PC-9 (cell line): ENCODE measurements around the gene MARCHF2.

Experiments used
- EZH2 ChIP-seq: fragments of 200-600 bp; sonication (generic); IDR thresholded peaks from 2 replicates; pipeline ENCODE4 v1.8.0; 2017; ENCODE audit warnings: antibody characterized with exemption, low read depth
- TF ChIP-seq, protein P1 (sequence below): fragments of 200-600 bp; sonication (generic); conservative IDR thresholded peaks from 2 replicates; pipeline ENCODE4 v1.6.1; 2017; ENCODE audit warnings: mixed run types, antibody characterized with exemption, mild to moderate bottlenecking, moderate library complexity

GRCh38 chr19:8476524-8476923 lies 63.4 kb downstream of the MARCHF2 start:
- TF ChIP-seq, protein P1, sequence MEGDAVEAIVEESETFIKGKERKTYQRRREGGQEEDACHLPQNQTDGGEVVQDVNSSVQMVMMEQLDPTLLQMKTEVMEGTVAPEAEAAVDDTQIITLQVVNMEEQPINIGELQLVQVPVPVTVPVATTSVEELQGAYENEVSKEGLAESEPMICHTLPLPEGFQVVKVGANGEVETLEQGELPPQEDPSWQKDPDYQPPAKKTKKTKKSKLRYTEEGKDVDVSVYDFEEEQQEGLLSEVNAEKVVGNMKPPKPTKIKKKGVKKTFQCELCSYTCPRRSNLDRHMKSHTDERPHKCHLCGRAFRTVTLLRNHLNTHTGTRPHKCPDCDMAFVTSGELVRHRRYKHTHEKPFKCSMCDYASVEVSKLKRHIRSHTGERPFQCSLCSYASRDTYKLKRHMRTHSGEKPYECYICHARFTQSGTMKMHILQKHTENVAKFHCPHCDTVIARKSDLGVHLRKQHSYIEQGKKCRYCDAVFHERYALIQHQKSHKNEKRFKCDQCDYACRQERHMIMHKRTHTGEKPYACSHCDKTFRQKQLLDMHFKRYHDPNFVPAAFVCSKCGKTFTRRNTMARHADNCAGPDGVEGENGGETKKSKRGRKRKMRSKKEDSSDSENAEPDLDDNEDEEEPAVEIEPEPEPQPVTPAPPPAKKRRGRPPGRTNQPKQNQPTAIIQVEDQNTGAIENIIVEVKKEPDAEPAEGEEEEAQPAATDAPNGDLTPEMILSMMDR, result no peak
- TF ChIP-seq EZH2, result no peak
